Osteoblast (primary cell): ENCODE data around the gene RIC1. TPM values are rescaled to one million over a fixed set of nuclear protein-coding genes. Genes with fewer than 3 reads are reported as not detected.
"Not testable (repeated sequence)": the region's sequence is repeated elsewhere in the genome, so short reads cannot be mapped to it uniquely, and the experiment has no call there.

Source experiments
- DNase-seq: peaks from one replicate; pipeline ENCODE4 v3.0.0; 2011; ENCODE audit warnings: low spot score, mixed read lengths; ENCODE audit not compliant: insufficient read length; ENCODE audit errors: missing footprints
- H2AFZ ChIP-seq: 2 replicates; pipeline ENCODE4 v1.6.0; 2011; ENCODE audit warnings: mild to moderate bottlenecking, low read length
- H3K27ac ChIP-seq: 2 replicates; pipeline ENCODE4 v1.5.1; 2011; ENCODE audit warnings: mild to moderate bottlenecking, low read depth, low read length, moderate library complexity
- H3K27me3 ChIP-seq: 2 replicates; pipeline ENCODE4 v1.6.0; 2012; ENCODE audit warnings: mild to moderate bottlenecking, control low read depth, inconsistent platforms, low read length, moderate library complexity; ENCODE audit not compliant: insufficient read depth
- H3K36me3 ChIP-seq: 2 replicates; pipeline ENCODE4 v1.5.1; 2011; ENCODE audit warnings: mild to moderate bottlenecking, low read length, control low read depth, moderate library complexity; ENCODE audit not compliant: insufficient read depth
- H3K4me1 ChIP-seq: 2 replicates; pipeline ENCODE4 v1.5.1; 2011; ENCODE audit warnings: mild to moderate bottlenecking, low read length, control low read depth, moderate library complexity; ENCODE audit not compliant: insufficient read depth
- H3K4me2 ChIP-seq: 2 replicates; pipeline ENCODE4 v1.6.0; 2011; ENCODE audit warnings: mild to moderate bottlenecking, low read length; ENCODE audit not compliant: insufficient read depth
- H3K4me3 ChIP-seq: fragments of 200-600 bp; sonication (generic); 3 replicates; pipeline ENCODE4 v1.5.1; 2012; ENCODE audit warnings: mild to moderate bottlenecking, low read length, inconsistent platforms; ENCODE audit not compliant: insufficient read depth
- H3K79me2 ChIP-seq: 2 replicates; pipeline ENCODE4 v1.6.0; 2012; ENCODE audit warnings: mild to moderate bottlenecking, low read length, control low read depth, inconsistent platforms; ENCODE audit not compliant: insufficient read depth
- H3K9me3 ChIP-seq: 2 replicates; pipeline ENCODE4 v1.5.1; 2011; ENCODE audit warnings: low read depth, low read length, control low read depth
- H4K20me1 ChIP-seq: 2 replicates; pipeline ENCODE4 v1.6.0; 2012; ENCODE audit warnings: mild to moderate bottlenecking, low read length, control low read depth; ENCODE audit not compliant: insufficient read depth
- CTCF ChIP-seq: IDR thresholded peaks from 2 replicates; pipeline ENCODE4 v1.5.1; 2011; ENCODE audit warnings: mild to moderate bottlenecking, low read depth, low read length, moderate library complexity; ENCODE audit errors: extremely low read depth
- total RNA-seq: library from RNA; depleted of rRNA; stranded (reverse); fragments of >200 nt; gene quantifications from 2 replicates; pipeline ENCODE4 v1.2.3, GENCODE V29; 2012

Gene RIC1
- total RNA-seq, 1 donor = 51.4 TPM

- Histone ChIP-seq H3K4me3 (no peak overlapping the region), H3K27me3 (no peaks in the 10 kb centered on the region), H3K4me2 (no peak overlapping the region), H3K79me2 (peaks cover 5% of the 10 kb centered on the region), H3K27ac (no peak overlapping the region), H3K36me3 (peaks cover 10% of the 10 kb centered on the region), H4K20me1 (no peaks in the 10 kb centered on the region), H2AFZ (no peak overlapping the region), H3K9me3 (no peaks in the 10 kb centered on the region), H3K4me1 (peaks cover 17% of the 10 kb centered on the region)
- no peak for DNase-seq
- no peak for TF ChIP-seq CTCF
These were observed 92.6 kb downstream of the RIC1 start for GRCh38 chr9:5721279-5722087.

GRCh38 chr9:5722679-5723078, 93.8 kb downstream of the RIC1 start:
- not testable (repeated sequence) for H4K20me1 ChIP-seq, H3K9me3 ChIP-seq, H3K36me3 ChIP-seq, H3K79me2 ChIP-seq, DNase-seq, H3K27me3 ChIP-seq, H3K27ac ChIP-seq, H3K4me3 ChIP-seq, H3K4me2 ChIP-seq, H2AFZ ChIP-seq
- peaks cover 17% of the 10 kb centered on the region for H3K4me1 ChIP-seq

- Histone ChIP-seq H3K79me2 (no peaks in the 10 kb centered on the region), H3K4me3 (no peak overlapping the region), H3K27me3 (no peaks in the 10 kb centered on the region), H3K4me1 (no peaks in the 10 kb centered on the region), H2AFZ (no peak overlapping the region), H3K9me3 (no peaks in the 10 kb centered on the region), H3K36me3 (peaks cover 7% of the 10 kb centered on the region), H3K27ac (no peak overlapping the region), H3K4me2 (no peak overlapping the region), H4K20me1 (no peaks in the 10 kb centered on the region)
- DNase-seq = peak; percentile 29
- no peak for TF ChIP-seq CTCF
These were observed 106.2 kb downstream of the RIC1 start for GRCh38 chr9:5735072-5735471.

DNA sequence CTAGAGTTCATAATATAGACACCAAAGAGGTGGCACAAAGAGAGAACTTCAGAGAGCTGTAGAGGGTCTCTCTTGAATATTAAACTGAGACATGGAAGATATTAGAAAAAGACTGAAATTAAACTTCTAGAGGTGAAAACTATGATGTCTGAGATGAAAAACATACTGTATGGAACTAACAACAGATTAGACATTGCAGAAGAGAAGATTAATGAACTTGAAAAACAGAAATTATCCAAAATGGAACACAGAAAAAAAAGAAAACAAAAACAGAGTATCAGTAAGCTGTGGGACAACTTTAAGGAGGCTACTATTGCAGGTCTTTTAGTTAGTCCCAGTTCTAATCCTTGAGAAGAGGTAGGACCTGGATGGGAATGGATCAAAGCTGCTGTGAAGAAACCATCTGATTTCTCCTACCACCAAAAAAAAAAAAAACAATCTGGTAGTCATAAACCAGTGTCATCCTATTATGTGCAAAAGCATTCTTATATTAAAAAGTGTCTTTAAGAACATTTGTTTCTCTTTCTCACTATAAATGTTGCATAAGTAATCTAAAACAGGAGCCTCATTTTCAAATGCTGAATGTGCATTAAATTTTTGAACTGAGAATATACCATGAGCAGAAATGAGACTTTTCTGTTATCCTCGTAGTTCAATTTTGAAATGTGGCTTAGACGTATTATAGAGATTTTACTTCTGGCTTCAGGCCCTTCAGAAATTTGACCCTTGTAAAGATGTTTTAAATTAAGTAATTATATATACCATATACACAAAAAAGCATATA, 107.8 kb downstream of the RIC1 start:
- no peak overlapping the region for H3K27ac ChIP-seq
- no peaks in the 10 kb centered on the region for H4K20me1 ChIP-seq
- H3K4me1 ChIP-seq = no peaks in the 10 kb centered on the region
- no peaks in the 10 kb centered on the region for H3K9me3 ChIP-seq
- H2AFZ ChIP-seq = no peak overlapping the region
- TF ChIP-seq CTCF = no peak
- H3K79me2 ChIP-seq = no peaks in the 10 kb centered on the region
- H3K36me3 ChIP-seq = peaks cover 12% of the 10 kb centered on the region
- no peaks in the 10 kb centered on the region for H3K27me3 ChIP-seq
- DNase-seq = no peak
- H3K4me3 ChIP-seq = no peak overlapping the region
- H3K4me2 ChIP-seq = no peak overlapping the region
